ENCODE results near the gene FOXP1. TPM values are rescaled to one million over a fixed set of nuclear protein-coding genes. Genes with fewer than 3 reads are reported as not detected.

Gene FOXP1
- total RNA-seq, 1 experiment from 2014 or later = 22.1 TPM

- peak; percentile 46 to 86 for DNase-seq (ENCODE audit: low read depth in 1 of 2, low spot score in 2 of 2)
- Histone ChIP-seq H3K4me1 (replicated peaks) (peaks cover 61% of the 10 kb centered on the region), H3K27ac (peak overlapping the region; percentile 86), H3K4me3 (no peak overlapping the region), H3K9me3 (replicated peaks) (no peaks in the 10 kb centered on the region), H3K27me3 (replicated peaks) (no peaks in the 10 kb centered on the region), H3K36me3 (no peaks in the 10 kb centered on the region)
Observed at GRCh38 chr3:71102111-71102983, 481.2 kb downstream of the FOXP1 start.

- Histone ChIP-seq H3K4me3 (no peak overlapping the region), H3K27me3 (replicated peaks) (no peaks in the 10 kb centered on the region), H3K4me1 (replicated peaks) (peaks cover 61% of the 10 kb centered on the region), H3K9me3 (replicated peaks) (no peaks in the 10 kb centered on the region), H3K36me3 (no peaks in the 10 kb centered on the region), H3K27ac (peak overlapping the region; percentile 86)
- DNase-seq (ENCODE audit: low read depth in 1 of 2, low spot score in 2 of 2) = no peak
Observed at GRCh38 chr3:71101626-71102025, 481.9 kb downstream of the FOXP1 start.

GRCh38 chr3:71101014-71101413 is 482.5 kb downstream of the FOXP1 start:
- Histone ChIP-seq H3K4me3 (no peak overlapping the region), H3K4me1 (replicated peaks) (peaks cover 63% of the 10 kb centered on the region), H3K27me3 (replicated peaks) (no peaks in the 10 kb centered on the region), H3K36me3 (no peaks in the 10 kb centered on the region; the same call in 1 of the 2 replicates), H3K9me3 (replicated peaks) (no peaks in the 10 kb centered on the region), H3K27ac (peak overlapping the region; percentile 86)
- peak in 1 of 2 experiments; percentile 70 for DNase-seq (ENCODE audit: low read depth in 1 of 2, low spot score in 2 of 2)

GRCh38 chr3:71099997-71100719 is 483.4 kb downstream of the FOXP1 start:
- Histone ChIP-seq H3K4me1 (replicated peaks) (peaks cover 65% of the 10 kb centered on the region), H3K27ac (peak overlapping the region; percentile 86)
- peak in 1 of 2 experiments; percentile 29 for DNase-seq (ENCODE audit: low read depth in 1 of 2, low spot score in 2 of 2)

GRCh38 chr3:71097557-71097956 is 486.0 kb downstream of the FOXP1 start:
- peaks cover 39% of the 10 kb centered on the region for H3K4me1 ChIP-seq (replicated peaks)
- no peak for DNase-seq (ENCODE audit: low read depth in 1 of 2, low spot score in 2 of 2)
- H3K27me3 ChIP-seq (replicated peaks) = no peaks in the 10 kb centered on the region
- H3K9me3 ChIP-seq (replicated peaks) = no peaks in the 10 kb centered on the region
- H3K27ac ChIP-seq = no peak overlapping the region
- peaks cover 5% of the 10 kb centered on the region for H3K36me3 ChIP-seq
- H3K4me3 ChIP-seq = no peak overlapping the region

More at GRCh38 chr3:71099997-71100719, 483.4 kb downstream of the FOXP1 start:
- Histone ChIP-seq H3K9me3 (replicated peaks) (no peaks in the 10 kb centered on the region), H3K4me3 (no peak overlapping the region), H3K36me3 (peaks cover 5% of the 10 kb centered on the region), H3K27me3 (replicated peaks) (no peaks in the 10 kb centered on the region)

GRCh38 chr3:71095511-71096291 is 487.8 kb downstream of the FOXP1 start:
- no peak for DNase-seq (ENCODE audit: low read depth in 1 of 2, low spot score in 2 of 2)
- H3K4me3 ChIP-seq = no peak overlapping the region
- peaks cover 5% of the 10 kb centered on the region for H3K36me3 ChIP-seq
- H3K27me3 ChIP-seq (replicated peaks) = no peaks in the 10 kb centered on the region
- peaks cover 33% of the 10 kb centered on the region for H3K4me1 ChIP-seq (replicated peaks)
- no peaks in the 10 kb centered on the region for H3K9me3 ChIP-seq (replicated peaks)
- no peak overlapping the region for H3K27ac ChIP-seq

- no peaks in the 10 kb centered on the region for H3K9me3 ChIP-seq (replicated peaks)
- H3K36me3 ChIP-seq = peaks cover 5% of the 10 kb centered on the region
- peaks cover 23% of the 10 kb centered on the region for H3K4me1 ChIP-seq (replicated peaks)
- H3K27me3 ChIP-seq (replicated peaks) = no peaks in the 10 kb centered on the region
- DNase-seq (ENCODE audit: low read depth in 1 of 2, low spot score in 2 of 2) = no peak
- H3K4me3 ChIP-seq = no peak overlapping the region
- no peak overlapping the region for H3K27ac ChIP-seq
Observed at GRCh38 chr3:71094658-71095209, 488.8 kb downstream of the FOXP1 start.

- no peak overlapping the region for H3K4me3 ChIP-seq
- peaks cover 37% of the 10 kb centered on the region for H3K4me1 ChIP-seq (replicated peaks)
- H3K9me3 ChIP-seq (replicated peaks) = no peaks in the 10 kb centered on the region
- DNase-seq (ENCODE audit: low read depth in 1 of 2, low spot score in 2 of 2) = no peak
- H3K27ac ChIP-seq = no peak overlapping the region
- no peaks in the 10 kb centered on the region for H3K27me3 ChIP-seq (replicated peaks)
- H3K36me3 ChIP-seq = peaks cover 5% of the 10 kb centered on the region
Observed at GRCh38 chr3:71092665-71093064, 490.9 kb downstream of the FOXP1 start.

- Histone ChIP-seq H3K36me3 (no peaks in the 10 kb centered on the region; the same call in none of the 2 replicates), H3K4me3 (no peak overlapping the region), H3K27ac (no peak overlapping the region), H3K27me3 (replicated peaks) (no peaks in the 10 kb centered on the region), H3K9me3 (replicated peaks) (no peaks in the 10 kb centered on the region), H3K4me1 (replicated peaks) (peaks cover 44% of the 10 kb centered on the region)
- no peak for DNase-seq (ENCODE audit: low read depth in 1 of 2, low spot score in 2 of 2)
Observed at GRCh38 chr3:71090207-71090606, 493.3 kb downstream of the FOXP1 start.

- Histone ChIP-seq H3K9me3 (replicated peaks) (no peaks in the 10 kb centered on the region), H3K4me1 (replicated peaks) (peaks cover 48% of the 10 kb centered on the region), H3K36me3 (no peaks in the 10 kb centered on the region; the same call in 1 of the 2 replicates), H3K27me3 (replicated peaks) (no peaks in the 10 kb centered on the region), H3K27ac (no peak overlapping the region), H3K4me3 (no peak overlapping the region)
- DNase-seq (ENCODE audit: low read depth in 1 of 2, low spot score in 2 of 2) = no peak
Observed at GRCh38 chr3:71089271-71089847, 494.2 kb downstream of the FOXP1 start.

GRCh38 chr3:71088742-71089141 is 494.8 kb downstream of the FOXP1 start:
- H3K27me3 ChIP-seq (replicated peaks) = no peaks in the 10 kb centered on the region
- H3K4me3 ChIP-seq = no peak overlapping the region
- H3K4me1 ChIP-seq (replicated peaks) = peaks cover 52% of the 10 kb centered on the region
- no peaks in the 10 kb centered on the region for H3K9me3 ChIP-seq (replicated peaks)
- no peaks in the 10 kb centered on the region; the same call in 1 of the 2 replicates for H3K36me3 ChIP-seq
- DNase-seq (ENCODE audit: low read depth in 1 of 2, low spot score in 2 of 2) = no peak
- H3K27ac ChIP-seq = 0 out of 2 replicates have a peak overlapping the region, but pooled peaks have one; percentile 11

- DNase-seq (ENCODE audit: low read depth in 1 of 2, low spot score in 2 of 2) = no peak
- H3K36me3 ChIP-seq = no peaks in the 10 kb centered on the region; the same call in 1 of the 2 replicates
- no peaks in the 10 kb centered on the region for H3K27me3 ChIP-seq (replicated peaks)
- peaks cover 53% of the 10 kb centered on the region for H3K4me1 ChIP-seq (replicated peaks)
- H3K4me3 ChIP-seq = no peak overlapping the region
- no peaks in the 10 kb centered on the region for H3K9me3 ChIP-seq (replicated peaks)
- peak overlapping the region; percentile 27 for H3K27ac ChIP-seq
Observed at GRCh38 chr3:71088019-71088708, 495.4 kb downstream of the FOXP1 start.
